OCI-LY7 (cell line): ENCODE results near the gene AKAP13. TPM values are rescaled to one million over a fixed set of nuclear protein-coding genes. Genes with fewer than 3 reads are reported as not detected.

Experiments used
- BruUV-seq: library from RNA; stranded (reverse); fragments of 400-500 nt; replicated peaks from 2 replicates; lab custom pipeline; 2021; lab: Mats Ljungman, UMichigan
- CTCF ChIA-PET: fragments of 300-600 bp; sonication (Branson Sonifier 250); formaldehyde crosslinking; loops from one replicate; lab custom pipeline; 2022; ENCODE audit warnings: antibody characterized with exemption; ENCODE audit not compliant: unreplicated experiment; lab: Charles Lee
- POLR2A ChIA-PET: fragments of 300-600 bp; sonication (Branson Sonifier 250); formaldehyde crosslinking; loops from one replicate; lab custom pipeline; 2022; ENCODE audit warnings: antibody characterized with exemption; lab: Charles Lee
- DNase-seq: peaks from one replicate; pipeline ENCODE4 v3.0.0-alpha.2; 2015; ENCODE audit warnings: low spot score
- H2AFZ ChIP-seq: fragments of 200-600 bp; sonication (generic), shearing (Covaris generic); 2 replicates; pipeline ENCODE4 v1.6.1; 2014; ENCODE audit warnings: mild to moderate bottlenecking, antibody characterized with exemption, low read length, moderate library complexity
- H3K27ac ChIP-seq: fragments of 200-600 bp; sonication (generic); 2 replicates; pipeline ENCODE4 v1.5.1; 2014; ENCODE audit warnings: mixed run types, low read depth, mild to moderate bottlenecking, moderate library complexity, low read length, inconsistent platforms; ENCODE audit not compliant: poor library complexity, severe bottlenecking
- H3K36me3 ChIP-seq: fragments of 200-600 bp; sonication (generic); 2 replicates; pipeline ENCODE4 v1.6.1; 2014; ENCODE audit warnings: mild to moderate bottlenecking, antibody characterized with exemption, low read length, moderate library complexity, mixed read lengths; ENCODE audit not compliant: insufficient read depth
- H3K4me1 ChIP-seq: fragments of 200-600 bp; sonication (generic); 2 replicates; pipeline ENCODE4 v1.5.1; 2014; ENCODE audit warnings: mild to moderate bottlenecking, low read length; ENCODE audit not compliant: insufficient read depth, poor library complexity, severe bottlenecking
- H3K4me2 ChIP-seq: fragments of 200-600 bp; sonication (generic); 2 replicates; pipeline ENCODE4 v1.6.1; 2014; ENCODE audit warnings: mild to moderate bottlenecking, low read length
- H3K4me3 ChIP-seq: fragments of 200-600 bp; sonication (generic); 2 replicates; pipeline ENCODE4 v1.5.1; 2014; ENCODE audit warnings: mild to moderate bottlenecking, low read depth, low read length; ENCODE audit not compliant: poor library complexity, severe bottlenecking
- H3K79me2 ChIP-seq: fragments of 200-600 bp; sonication (generic); 2 replicates; pipeline ENCODE4 v1.6.1; 2016; ENCODE audit warnings: low read depth, mild to moderate bottlenecking, low read length, moderate library complexity, mixed read lengths; ENCODE audit not compliant: insufficient read depth
- H3K9me2 ChIP-seq: fragments of 200-600 bp; sonication (generic); 2 replicates; pipeline ENCODE4 v1.6.1; 2016; ENCODE audit warnings: mild to moderate bottlenecking, low read length, mixed read lengths; ENCODE audit not compliant: insufficient read depth
- H3K9me3 ChIP-seq: fragments of 200-600 bp; sonication (generic); 2 replicates; pipeline ENCODE4 v1.6.1; 2014; ENCODE audit warnings: mild to moderate bottlenecking, mixed run types, low read length, mixed read lengths
- H4K20me1 ChIP-seq: fragments of 200-600 bp; sonication (generic); 2 replicates; pipeline ENCODE4 v1.6.1; 2014; ENCODE audit warnings: mild to moderate bottlenecking, antibody characterized with exemption, low read length, moderate library complexity, mixed read lengths; ENCODE audit not compliant: insufficient read depth
- CTCF ChIP-seq: fragments of 200-600 bp; sonication (generic); conservative IDR thresholded peaks from 2 replicates; pipeline ENCODE4 v1.5.1; 2014; ENCODE audit warnings: mild to moderate bottlenecking, antibody characterized with exemption, low read length, moderate library complexity, mixed read lengths
- EZH2phosphoT487 ChIP-seq: fragments of 200-600 bp; sonication (generic); IDR thresholded peaks from 2 replicates; pipeline ENCODE4 v1.6.1; 2018; ENCODE audit warnings: low read depth, borderline replicate concordance, mild to moderate bottlenecking, mixed run types, antibody characterized with exemption, low read length, moderate library complexity, mixed read lengths
- intact Hi-C: fragments of 100-400 bp; cut with micrococcal nuclease; formaldehyde crosslinking; loops from one replicate; pipeline ENCODE4 v1.10.0; 2022; ENCODE audit not compliant: unreplicated experiment
- total RNA-seq, 2 experiments: library from RNA; depleted of rRNA in 1 of 2; stranded (reverse); fragments of >200 nt in 1 of 2; shearing (Covaris generic) in 1 of 2; gene quantifications; 2 replicates each; pipeline ENCODE4 v1.2.3, GENCODE V29; 2014 to 2022

AKAP13 gene
- total RNA-seq, 2 experiments from 2014 or later, result 140 to 250 TPM

GRCh38 chr15:85766001-85766831 is 385.8 kb downstream of the AKAP13 start:
- H3K79me2 ChIP-seq, result no peaks in the 10 kb centered on the region
- no peak overlapping the region for H3K4me3 ChIP-seq
- no peaks in the 10 kb centered on the region for H3K9me3 ChIP-seq
- no TSS peak for BruUV-seq
- H3K4me2 ChIP-seq, result no peak overlapping the region
- H2AFZ ChIP-seq, result no peak overlapping the region
- POLR2A ChIA-PET, result no interaction called here
- H3K27ac ChIP-seq, result no peak overlapping the region
- no peaks in the 10 kb centered on the region for H3K4me1 ChIP-seq
- no peaks in the 10 kb centered on the region for H3K9me2 ChIP-seq
- CTCF ChIA-PET, result no interaction called here
- no peaks in the 10 kb centered on the region for H4K20me1 ChIP-seq
- no peak for TF ChIP-seq CTCF
- TF ChIP-seq EZH2phosphoT487, result no peak
- H3K36me3 ChIP-seq, result no peaks in the 10 kb centered on the region
- intact Hi-C loops, result no loop called here
- no peak for DNase-seq

DNA sequence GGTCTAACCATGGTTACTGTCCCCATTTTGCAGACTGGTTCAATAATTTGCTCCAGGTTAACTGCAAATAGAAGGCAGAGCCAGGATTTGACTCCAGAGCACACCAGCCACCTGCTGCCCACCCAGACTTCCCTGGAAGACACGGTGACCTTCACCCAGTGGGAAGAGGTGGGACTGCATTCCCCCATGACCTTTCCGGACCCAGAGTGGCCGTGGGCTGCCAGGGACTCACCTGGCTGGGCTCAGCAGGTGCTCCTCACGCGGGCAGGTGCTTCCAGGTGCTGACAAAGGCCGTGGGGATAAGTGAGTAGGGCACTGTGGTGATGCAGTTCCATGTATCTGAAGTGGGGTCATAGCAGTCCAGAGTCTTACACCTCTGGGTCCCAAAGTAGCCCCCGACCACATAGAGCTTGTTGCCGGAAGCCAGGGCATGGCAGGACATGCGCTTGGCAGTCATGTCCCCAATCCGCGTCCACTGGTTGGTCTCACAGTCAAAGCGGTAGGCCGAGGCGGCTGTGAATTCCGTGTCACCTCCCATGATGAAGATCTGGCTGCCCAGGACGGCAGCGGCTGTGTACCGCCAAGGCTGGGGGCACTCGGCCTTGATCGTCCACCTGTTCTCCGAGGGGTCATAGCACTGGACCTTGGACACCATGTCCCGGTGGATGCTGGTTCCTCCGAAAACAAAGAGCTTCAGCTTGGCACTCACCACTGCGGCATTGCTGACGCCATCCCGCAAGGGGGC is 387.6 kb downstream of the AKAP13 start:
- Histone ChIP-seq H3K4me3 (no peak overlapping the region), H3K4me2 (no peak overlapping the region), H3K79me2 (no peaks in the 10 kb centered on the region), H2AFZ (no peak overlapping the region), H3K36me3 (no peaks in the 10 kb centered on the region), H3K27ac (no peak overlapping the region), H3K9me2 (no peaks in the 10 kb centered on the region), H3K9me3 (no peaks in the 10 kb centered on the region), H4K20me1 (no peaks in the 10 kb centered on the region), H3K4me1 (no peaks in the 10 kb centered on the region)
- TF ChIP-seq CTCF (no peak), EZH2phosphoT487 (no peak)
- intact Hi-C loops, result no loop called here
- BruUV-seq, result no TSS peak
- POLR2A ChIA-PET, result interaction anchor here (0.6 kb wide), 1 partner anchor 390 kb away, joined by 4 read pairs; no protein-coding TSS in a partner anchor
- CTCF ChIA-PET, result no interaction called here
- DNase-seq, result no peak
